SU-DHL-6 (cell line): ENCODE results near the gene TMEM120B.

Experiments
- CTCF ChIP-seq: fragments of 200-600 bp; sonication (generic); IDR thresholded peaks from one replicate; pipeline ENCODE4 v1.5.1; 2017; ENCODE audit warnings: antibody characterized with exemption, mild to moderate bottlenecking, low read length, moderate library complexity; ENCODE audit not compliant: insufficient read depth, poor library complexity, severe bottlenecking
- EZH2phosphoT487 ChIP-seq: fragments of 200-600 bp; sonication (generic), shearing (Covaris generic); conservative IDR thresholded peaks from 2 replicates; pipeline ENCODE4 v1.6.1; 2018; ENCODE audit warnings: mild to moderate bottlenecking, antibody characterized with exemption, low read length, moderate library complexity, mixed read lengths

GRCh38 chr12:121780429-121780828, 67.9 kb downstream of the TMEM120B start:
- no peak for TF ChIP-seq CTCF
- TF ChIP-seq EZH2phosphoT487: no peak
